Measurements from ENCODE around the gene REXO1. TPM values are rescaled to one million over a fixed set of nuclear protein-coding genes. Genes with fewer than 3 reads are reported as not detected.

The REXO1 gene
- total and polyA plus RNA-seq, 2 of the 13 experiments (the other 11 are each of a cell fraction or from before 2014, with no cell fraction given), result 5.0 to 11.2 TPM

DNA sequence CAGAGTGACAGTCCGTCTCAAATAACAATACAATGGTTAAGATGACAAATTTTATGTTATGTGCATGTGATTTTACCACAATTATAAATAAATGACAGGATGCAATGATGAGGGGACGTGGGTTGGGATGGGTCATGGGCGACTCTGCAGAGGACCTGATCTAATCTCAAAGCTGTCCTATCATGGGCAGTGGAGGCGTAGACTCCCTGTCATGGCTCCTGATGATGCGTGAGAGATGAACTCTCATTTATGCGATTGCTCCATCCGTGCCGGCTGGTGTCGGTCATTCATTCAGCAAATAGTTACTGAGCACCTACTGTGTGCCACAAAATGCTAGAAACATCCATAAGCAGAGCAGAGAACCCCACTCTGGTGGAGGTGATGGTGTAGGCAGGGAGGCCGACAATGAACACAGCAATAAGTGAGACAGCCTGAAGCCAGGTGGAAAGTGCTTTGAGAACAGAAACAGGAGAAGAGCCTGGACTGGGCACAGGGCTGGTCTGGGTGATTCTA lies 1.7 kb upstream of the REXO1 start:
- Histone ChIP-seq H3K27ac (ENCODE audit: extremely low read length, insufficient read depth, low read length) (no peak overlapping the region), H3K9me3 (ENCODE audit: low read length) (no peaks in the 10 kb centered on the region), H3K4me2 (ENCODE audit: low read depth, low read length) (no peak overlapping the region), H2AFZ (ENCODE audit: low read length) (no peak overlapping the region), H3K4me3 (replicated peaks in 1 of 3; ENCODE audit: insufficient read depth in 1 of 3, low read depth in 2 of 3, low read length in 3 of 3) (no peak overlapping the region), H4K20me1 (ENCODE audit: insufficient read depth, low read length) (peaks cover 17% of the 10 kb centered on the region), H3K36me3 (replicated peaks in 1 of 2; ENCODE audit: control insufficient read depth in 1 of 2, insufficient read depth in 2 of 2, low read length in 2 of 2) (peaks cover 4 to 9% of the 10 kb centered on the region in 2 experiments; a peak in 2 of 5 replicates), H3K9ac (ENCODE audit: insufficient read depth, low read depth, low read length) (no peak overlapping the region), H3K27me3 (ENCODE audit: control insufficient read depth in 1 of 2, insufficient read depth in 2 of 2, low read length in 2 of 2) (no peaks in the 10 kb centered on the region; a peak in 1 of 5 replicates), H3K79me2 (ENCODE audit: insufficient read depth, low read length) (peaks cover 31% of the 10 kb centered on the region), H3K4me1 (ENCODE audit: insufficient read depth, low read length) (peaks cover 33% of the 10 kb centered on the region)
- BruUV-seq (replicated peaks), result no TSS peak
- no peak for TF ChIP-seq KAT8 (CRISPR knock-in tag; IDR thresholded peaks at IDR 0.05)
- 0 out of 2 replicates have a peak, but pooled peaks have one; percentile 58 for TF ChIP-seq ZKSCAN1 (IDR thresholded peaks at IDR 0.05; ENCODE audit: low read length)
- no peak for TF ChIP-seq ZNF660 (CRISPR knock-in tag; IDR thresholded peaks at IDR 0.05; ENCODE audit: borderline replicate concordance, low read depth)
- intact Hi-C loops (cut with micrococcal nuclease; ENCODE audit: unreplicated experiment), result no loop called here
- in situ Hi-C loops (cut with HindIII; ENCODE audit: extremely low pct_ligation_motif_present, low pct_unique_long_range_greater_than_20kb), result no loop called here
- WGBS (ENCODE audit: low lambda C conversion rate), result 97% methylated on average over 10 of the region's 10 CpGs
- no peak for ATAC-seq
- ChIA-PET CTCF (ENCODE audit: low intra/inter-chr PET ratio, low total read pairs) (no interaction called here), POLR2A (no interaction called here)
- no peak for DNase-seq (ENCODE audit: low spot score)
- FAIRE-seq, result no peak

DNA sequence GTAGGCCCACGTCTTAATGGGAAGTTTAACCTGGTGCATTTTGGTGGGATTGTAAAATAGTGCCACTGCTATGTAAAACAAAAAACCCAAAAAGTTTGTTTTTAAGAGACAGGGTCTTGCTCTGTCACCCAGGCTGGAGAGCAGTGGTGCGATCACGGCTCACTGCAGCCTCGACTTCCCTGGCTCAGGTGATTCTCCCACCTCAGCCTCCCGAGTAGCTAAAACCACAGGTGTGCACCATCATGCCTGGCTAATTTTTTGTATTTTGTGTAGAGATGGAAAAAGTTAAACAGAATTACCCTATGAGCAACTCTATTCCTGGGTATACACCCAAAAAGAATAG lies 820 bp upstream of the REXO1 start:
- no peak for DNase-seq (ENCODE audit: low spot score)
- no peak overlapping the region; a peak in 1 of 6 replicates for H3K4me3 ChIP-seq (replicated peaks in 1 of 3; ENCODE audit: insufficient read depth in 1 of 3, low read depth in 2 of 3, low read length in 3 of 3)
- peaks cover 2 to 15% of the 10 kb centered on the region in 2 experiments; a peak in 2 of 5 replicates for H3K36me3 ChIP-seq (replicated peaks in 1 of 2; ENCODE audit: control insufficient read depth in 1 of 2, insufficient read depth in 2 of 2, low read length in 2 of 2)
- peak overlapping the region; percentile 100; the same call in 1 of the 2 replicates for H3K9ac ChIP-seq (ENCODE audit: insufficient read depth, low read depth, low read length)
- peaks cover 39% of the 10 kb centered on the region for H3K79me2 ChIP-seq (ENCODE audit: insufficient read depth, low read length)
- ChIA-PET POLR2A (no interaction called here), CTCF (ENCODE audit: low intra/inter-chr PET ratio, low total read pairs) (interaction anchor here (1.3 to 2.4 kb wide), 2 partner anchors 12 to 16 kb away, joined by 3 to 13 read pairs; no protein-coding TSS in a partner anchor)
- H3K27ac ChIP-seq (ENCODE audit: extremely low read length, insufficient read depth, low read length), result peak overlapping the region; percentile 99
- TF ChIP-seq RARG (CRISPR knock-in tag; IDR thresholded peaks at IDR 0.05; ENCODE audit: low read depth), result no peak
- TF ChIP-seq SOX6 (IDR thresholded peaks at IDR 0.05), result no peak
- no peak for TF ChIP-seq SOX6 (CRISPR knock-in tag; IDR thresholded peaks at IDR 0.05)
- no peak for TF ChIP-seq ZBTB38 (CRISPR knock-in tag; IDR thresholded peaks at IDR 0.05)
- TF ChIP-seq ZNF264 (CRISPR knock-in tag; IDR thresholded peaks at IDR 0.05), result no peak
- TF ChIP-seq ZMYM2 (CRISPR knock-in tag; IDR thresholded peaks at IDR 0.05), result no peak
- TF ChIP-seq, protein P1, sequence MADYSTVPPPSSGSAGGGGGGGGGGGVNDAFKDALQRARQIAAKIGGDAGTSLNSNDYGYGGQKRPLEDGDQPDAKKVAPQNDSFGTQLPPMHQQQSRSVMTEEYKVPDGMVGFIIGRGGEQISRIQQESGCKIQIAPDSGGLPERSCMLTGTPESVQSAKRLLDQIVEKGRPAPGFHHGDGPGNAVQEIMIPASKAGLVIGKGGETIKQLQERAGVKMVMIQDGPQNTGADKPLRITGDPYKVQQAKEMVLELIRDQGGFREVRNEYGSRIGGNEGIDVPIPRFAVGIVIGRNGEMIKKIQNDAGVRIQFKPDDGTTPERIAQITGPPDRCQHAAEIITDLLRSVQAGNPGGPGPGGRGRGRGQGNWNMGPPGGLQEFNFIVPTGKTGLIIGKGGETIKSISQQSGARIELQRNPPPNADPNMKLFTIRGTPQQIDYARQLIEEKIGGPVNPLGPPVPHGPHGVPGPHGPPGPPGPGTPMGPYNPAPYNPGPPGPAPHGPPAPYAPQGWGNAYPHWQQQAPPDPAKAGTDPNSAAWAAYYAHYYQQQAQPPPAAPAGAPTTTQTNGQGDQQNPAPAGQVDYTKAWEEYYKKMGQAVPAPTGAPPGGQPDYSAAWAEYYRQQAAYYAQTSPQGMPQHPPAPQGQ (CRISPR knock-in tag; IDR thresholded peaks at IDR 0.05; ENCODE audit: borderline replicate concordance), result no peak
- peaks cover 17% of the 10 kb centered on the region for H4K20me1 ChIP-seq (ENCODE audit: insufficient read depth, low read length)
- H3K4me2 ChIP-seq (ENCODE audit: low read depth, low read length), result peak overlapping the region; percentile 99
- in situ Hi-C loops (cut with HindIII; ENCODE audit: extremely low pct_ligation_motif_present, low pct_unique_long_range_greater_than_20kb), result no loop called here
- 67% methylated on average over 5 of the region's 5 CpGs for WGBS (ENCODE audit: low lambda C conversion rate)
- H3K9me3 ChIP-seq (ENCODE audit: low read length), result no peaks in the 10 kb centered on the region
- H2AFZ ChIP-seq (ENCODE audit: low read length), result no peak overlapping the region
- H3K4me1 ChIP-seq (ENCODE audit: insufficient read depth, low read length), result peaks cover 33% of the 10 kb centered on the region
- BruUV-seq (replicated peaks), result no TSS peak
- intact Hi-C loops (cut with micrococcal nuclease; ENCODE audit: unreplicated experiment), result no loop called here
- FAIRE-seq, result no peak
- H3K27me3 ChIP-seq (ENCODE audit: control insufficient read depth in 1 of 2, insufficient read depth in 2 of 2, low read length in 2 of 2), result no peaks in the 10 kb centered on the region; a peak in 1 of 5 replicates
- no peak for ATAC-seq

Data from HepG2 (cell line).